Activated CD8-positive, alpha-beta T cell treated with anti-CD3 and anti-CD28 coated beads for 36 hours (primary cell): ENCODE measurements around the gene SGMS1. TPM values are rescaled to one million over a fixed set of nuclear protein-coding genes. Genes with fewer than 3 reads are reported as not detected.

Experiments used
- ATAC-seq: fragments of 200-7000 bp; cut with Tn5 transposase; one replicate; pipeline ENCODE4 v1.10.0; 2021; ENCODE audit warnings: mild to moderate bottlenecking, moderate library complexity
- CTCF ChIA-PET: fragments of 350-600 bp; sonication (Branson Sonifier 250); formaldehyde crosslinking; loops from one replicate; lab custom pipeline; 2021; ENCODE audit warnings: antibody characterized with exemption; lab: Charles Lee
- POLR2A ChIA-PET: fragments of 350-600 bp; sonication (Branson Sonifier 250); formaldehyde crosslinking; loops from one replicate; lab custom pipeline; 2021; ENCODE audit warnings: antibody characterized with exemption; lab: Charles Lee
- DNase-seq: peaks from one replicate; pipeline ENCODE4 v3.0.0-alpha.2; 2020
- H3K27ac Mint-ChIP-seq: one replicate; pipeline ENCODE4 v1.8.0; 2021; ENCODE audit warnings: mild to moderate bottlenecking, mixed read lengths
- H3K27me3 Mint-ChIP-seq: one replicate; pipeline ENCODE4 v1.8.0; 2021; ENCODE audit warnings: mixed read lengths
- H3K36me3 Mint-ChIP-seq: one replicate; pipeline ENCODE4 v1.8.0; 2021; ENCODE audit warnings: low read depth, mixed read lengths
- H3K4me1 Mint-ChIP-seq: one replicate; pipeline ENCODE4 v1.8.0; 2021; ENCODE audit warnings: low read depth, mixed read lengths
- H3K4me3 Mint-ChIP-seq: one replicate; pipeline ENCODE4 v1.8.0; 2021; ENCODE audit warnings: mild to moderate bottlenecking, moderate library complexity, mixed read lengths
- H3K9me3 Mint-ChIP-seq: one replicate; pipeline ENCODE4 v1.8.0; 2021; ENCODE audit warnings: mixed read lengths
- intact Hi-C: fragments of 100-400 bp; cut with micrococcal nuclease; formaldehyde crosslinking; loops from one replicate; pipeline ENCODE4 v1.10.0; 2022
- total RNA-seq, 2 experiments: library from RNA; stranded (reverse); gene quantifications; one replicate each; pipeline ENCODE4 v1.2.3, GENCODE V29; 2021
- TF ChIP-seq, protein P1 (sequence below): fragments of 200-600 bp; IDR thresholded peaks from one replicate; pipeline ENCODE4 v1.8.0; 2022; ENCODE audit warnings: antibody characterized with exemption, mild to moderate bottlenecking

SGMS1 gene
- total RNA-seq, 2 experiments from 2014 or later = 9.0 to 10.6 TPM

DNA sequence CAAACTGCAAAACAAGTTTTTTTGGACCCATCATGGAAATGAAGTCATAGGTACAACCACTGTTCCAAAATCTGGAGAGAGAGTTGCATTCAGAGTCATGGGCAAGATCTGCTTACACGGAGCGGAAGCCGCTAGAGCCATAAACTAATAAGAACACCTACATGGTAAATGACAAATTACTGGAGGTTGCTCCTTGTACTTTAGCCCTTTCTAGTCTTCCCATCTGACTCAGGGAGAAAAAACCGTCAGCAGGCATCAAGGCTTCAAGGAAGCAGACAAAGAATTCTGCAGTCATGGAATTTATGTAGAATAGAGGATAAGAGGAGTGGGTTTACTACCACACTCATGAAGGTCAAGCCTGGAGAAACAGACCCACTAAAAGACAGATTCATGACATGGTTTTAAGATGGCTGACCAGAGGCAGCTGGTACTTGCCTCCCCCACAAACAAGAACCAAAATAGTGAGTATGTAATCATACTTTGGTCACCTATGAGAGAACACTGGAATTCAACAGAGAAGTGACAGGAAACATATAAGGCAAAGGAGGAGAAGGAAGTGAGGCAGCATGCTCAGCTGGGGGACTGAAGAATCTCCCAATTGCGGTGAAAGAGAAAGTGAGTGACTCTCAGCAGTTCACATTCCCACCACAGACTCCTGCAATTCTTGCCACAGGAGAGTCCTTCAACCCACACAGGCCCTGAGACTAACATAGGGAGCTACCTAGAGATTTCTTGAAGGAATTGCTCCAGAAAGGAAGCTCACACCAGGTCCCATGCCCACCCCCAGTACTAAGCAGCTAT, 330.0 kb downstream of the SGMS1 start:
- CTCF ChIA-PET = no interaction called here
- ATAC-seq (no peak), DNase-seq (no peak)
- H3K27me3 Mint-ChIP-seq = no peaks in the 10 kb centered on the region
- POLR2A ChIA-PET = no interaction called here
- TF ChIP-seq, protein P1, sequence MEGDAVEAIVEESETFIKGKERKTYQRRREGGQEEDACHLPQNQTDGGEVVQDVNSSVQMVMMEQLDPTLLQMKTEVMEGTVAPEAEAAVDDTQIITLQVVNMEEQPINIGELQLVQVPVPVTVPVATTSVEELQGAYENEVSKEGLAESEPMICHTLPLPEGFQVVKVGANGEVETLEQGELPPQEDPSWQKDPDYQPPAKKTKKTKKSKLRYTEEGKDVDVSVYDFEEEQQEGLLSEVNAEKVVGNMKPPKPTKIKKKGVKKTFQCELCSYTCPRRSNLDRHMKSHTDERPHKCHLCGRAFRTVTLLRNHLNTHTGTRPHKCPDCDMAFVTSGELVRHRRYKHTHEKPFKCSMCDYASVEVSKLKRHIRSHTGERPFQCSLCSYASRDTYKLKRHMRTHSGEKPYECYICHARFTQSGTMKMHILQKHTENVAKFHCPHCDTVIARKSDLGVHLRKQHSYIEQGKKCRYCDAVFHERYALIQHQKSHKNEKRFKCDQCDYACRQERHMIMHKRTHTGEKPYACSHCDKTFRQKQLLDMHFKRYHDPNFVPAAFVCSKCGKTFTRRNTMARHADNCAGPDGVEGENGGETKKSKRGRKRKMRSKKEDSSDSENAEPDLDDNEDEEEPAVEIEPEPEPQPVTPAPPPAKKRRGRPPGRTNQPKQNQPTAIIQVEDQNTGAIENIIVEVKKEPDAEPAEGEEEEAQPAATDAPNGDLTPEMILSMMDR = no peak
- no peak overlapping the region for H3K4me3 Mint-ChIP-seq
- no peaks in the 10 kb centered on the region for H3K4me1 Mint-ChIP-seq
- no peak overlapping the region for H3K27ac Mint-ChIP-seq
- no peaks in the 10 kb centered on the region for H3K36me3 Mint-ChIP-seq
- intact Hi-C loops = no loop called here
- H3K9me3 Mint-ChIP-seq = peaks cover 6% of the 10 kb centered on the region

DNA sequence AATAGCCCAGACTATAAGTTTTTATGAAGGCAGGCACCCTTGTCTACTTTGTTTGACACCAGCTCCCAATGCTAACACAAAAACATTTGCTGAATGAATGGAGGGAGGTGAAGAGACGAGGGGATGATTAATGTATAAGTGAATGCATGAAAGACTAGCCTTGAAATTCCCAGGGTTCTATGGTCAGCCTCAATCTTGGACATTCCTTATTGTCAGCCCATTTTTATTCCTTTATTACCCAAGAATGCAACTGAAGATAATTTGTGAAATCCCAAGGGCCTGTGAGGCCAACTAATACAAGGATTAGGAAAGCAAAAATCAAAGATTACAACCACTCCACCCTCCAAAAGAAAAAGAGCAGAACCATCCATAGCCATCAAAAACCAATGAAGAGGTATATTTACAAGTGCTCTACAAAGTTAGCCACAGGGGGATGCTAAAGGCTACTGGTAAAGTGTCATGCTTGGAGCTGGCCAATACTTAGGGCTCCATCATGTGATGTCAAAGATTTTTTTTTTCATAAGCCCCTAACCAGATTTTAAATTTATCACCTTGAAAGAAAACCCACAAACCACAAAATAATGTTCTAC, 332.4 kb downstream of the SGMS1 start:
- TF ChIP-seq, protein P1 = no peak
- Mint-ChIP-seq H3K27ac (no peak overlapping the region), H3K4me1 (no peaks in the 10 kb centered on the region), H3K9me3 (peaks cover 1% of the 10 kb centered on the region), H3K27me3 (no peaks in the 10 kb centered on the region), H3K36me3 (no peaks in the 10 kb centered on the region), H3K4me3 (no peak overlapping the region)
- CTCF ChIA-PET = interaction anchor here (1.0 to 1.3 kb wide), 2 partner anchors 15 to 20 kb away, joined by 3 to 4 read pairs; no protein-coding TSS in a partner anchor
- intact Hi-C loops = no loop called here
- DNase-seq (no peak), ATAC-seq (peak; percentile 34)
- POLR2A ChIA-PET = no interaction called here

DNA sequence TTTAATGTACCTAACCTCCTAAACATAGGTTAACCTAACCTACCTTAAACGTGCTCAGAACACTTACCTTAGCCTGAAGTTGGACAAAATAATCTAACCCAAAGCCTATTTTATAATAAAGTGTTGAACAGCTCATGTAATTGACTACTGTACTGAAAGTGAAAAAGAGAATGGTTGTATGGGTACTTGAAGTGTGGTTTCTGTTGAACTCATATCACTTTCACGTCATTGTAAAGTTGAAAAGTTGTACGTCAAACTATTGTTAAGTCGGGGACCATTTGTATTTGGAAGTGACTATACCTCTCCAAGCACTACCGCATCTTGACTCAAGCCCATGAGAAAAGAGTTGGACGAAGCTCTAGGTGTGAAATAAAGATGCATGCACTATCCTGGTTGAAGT, 334.6 kb downstream of the SGMS1 start:
- Mint-ChIP-seq H3K27ac (no peak overlapping the region), H3K9me3 (no peaks in the 10 kb centered on the region), H3K27me3 (peaks cover 1% of the 10 kb centered on the region), H3K36me3 (no peaks in the 10 kb centered on the region), H3K4me3 (no peak overlapping the region), H3K4me1 (no peaks in the 10 kb centered on the region)
- DNase-seq (no peak), ATAC-seq (no peak)
- TF ChIP-seq, protein P1 = no peak
- intact Hi-C loops = no loop called here
- ChIA-PET CTCF (interaction anchor here (1.0 kb wide), 1 partner anchor 13 kb away, joined by 3 read pairs; no protein-coding TSS in a partner anchor), POLR2A (no interaction called here)

DNA sequence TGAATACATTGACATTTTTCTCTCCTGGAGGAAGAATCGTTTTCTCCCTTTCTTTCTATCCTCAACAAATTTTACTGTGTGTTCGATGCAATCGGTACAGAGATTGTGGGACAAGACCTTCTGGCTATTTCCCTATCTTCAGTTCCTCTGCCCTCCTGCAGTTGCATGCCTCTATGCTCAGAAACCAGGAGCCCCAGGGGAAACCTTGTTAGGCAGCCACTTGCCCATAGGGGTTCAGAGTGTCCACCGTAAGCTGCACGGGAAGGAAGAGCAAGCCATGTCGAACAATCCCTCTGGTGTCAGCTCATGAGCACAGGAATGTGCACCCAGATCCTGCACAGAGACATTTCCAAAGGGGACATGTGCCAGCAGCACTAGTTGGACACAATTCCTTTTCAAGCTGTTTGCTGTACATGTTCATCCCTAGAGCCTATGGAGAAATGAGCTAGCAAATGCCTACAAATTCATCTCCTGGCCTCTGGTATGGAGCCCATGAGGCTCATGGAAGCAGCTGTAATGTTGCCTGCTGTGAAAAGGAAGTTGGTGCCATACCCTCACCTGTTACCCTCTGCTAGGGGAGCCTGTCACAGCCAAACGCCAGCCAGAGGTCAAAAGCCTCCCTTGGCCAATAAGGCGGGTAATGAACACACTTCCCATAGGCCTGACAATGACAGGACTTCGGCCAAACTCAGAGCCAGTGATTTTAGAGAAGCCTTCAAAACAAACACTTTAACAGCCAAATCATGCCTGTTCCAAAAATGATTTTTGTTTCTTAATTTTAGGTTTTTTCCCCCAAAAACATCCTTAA, 336.6 kb downstream of the SGMS1 start:
- TF ChIP-seq, protein P1 = no peak
- intact Hi-C loops = no loop called here
- ChIA-PET CTCF (interaction anchor here (1.6 kb wide), 1 partner anchor 12 kb away, joined by 3 read pairs; no protein-coding TSS in a partner anchor), POLR2A (no interaction called here)
- Mint-ChIP-seq H3K4me1 (no peaks in the 10 kb centered on the region), H3K27me3 (peaks cover 11% of the 10 kb centered on the region), H3K4me3 (no peak overlapping the region), H3K27ac (no peak overlapping the region), H3K36me3 (no peaks in the 10 kb centered on the region), H3K9me3 (no peaks in the 10 kb centered on the region)
- DNase-seq (no peak), ATAC-seq (no peak)
